ENCODE measurements around the gene CLEC5A.
"Not testable (repeated sequence)": the region's sequence is repeated elsewhere in the genome, so short reads cannot be mapped to it uniquely, and the experiment has no call there.

Gene CLEC5A

GRCh38 chr7:141946796-141947195 lies at the start of gene CLEC5A:
CLEC5A (minus strand) TSS chr7:141946974; CDS start chr7:141946292, 682 bp downstream.
- no peak for DNase-seq

- DNase-seq = no peak
These were observed 46.6 kb upstream of the CLEC5A start for GRCh38 chr7:141993354-141993753.

- DNase-seq = no peak
These were observed 45.9 kb upstream of the CLEC5A start for GRCh38 chr7:141992688-141993087.

GRCh38 chr7:141992156-141992555 lies 45.4 kb upstream of the CLEC5A start:
- DNase-seq = no peak

- DNase-seq = no peak
These were observed 44.4 kb upstream of the CLEC5A start for GRCh38 chr7:141991140-141991539.

GRCh38 chr7:141990011-141990725 lies 43.4 kb upstream of the CLEC5A start:
- no peak for DNase-seq

- DNase-seq = not testable (repeated sequence)
These were observed 41.0 kb upstream of the CLEC5A start for GRCh38 chr7:141987803-141988202.

- no peak for DNase-seq
These were observed 40.1 kb upstream of the CLEC5A start for GRCh38 chr7:141986923-141987322.

GRCh38 chr7:141985926-141986325 lies 39.2 kb upstream of the CLEC5A start:
- not testable (repeated sequence) for DNase-seq

GRCh38 chr7:141979568-141979967 lies 32.8 kb upstream of the CLEC5A start:
- no peak for DNase-seq

GRCh38 chr7:141978351-141978750 lies 31.6 kb upstream of the CLEC5A start:
- DNase-seq = no peak

- DNase-seq = no peak
These were observed 29.9 kb upstream of the CLEC5A start for GRCh38 chr7:141976524-141977245.

- peak; percentile 57 to 76 for DNase-seq
These were observed 29.2 kb upstream of the CLEC5A start for GRCh38 chr7:141975806-141976523.

GRCh38 chr7:141974831-141975230 lies 28.1 kb upstream of the CLEC5A start:
- peak; percentile 10 to 42 for DNase-seq

GRCh38 chr7:141973673-141974072 lies 26.9 kb upstream of the CLEC5A start, which contains the start of gene TAS2R38:
TAS2R38 (minus strand) TSS chr7:141973773; CDS start chr7:141973689, 84 bp downstream.
- DNase-seq = no peak

GRCh38 chr7:141960687-141961422 lies 14.1 kb upstream of the CLEC5A start:
- no peak for DNase-seq

GRCh38 chr7:141956084-141956483 lies 9.3 kb upstream of the CLEC5A start:
- DNase-seq = no peak

GRCh38 chr7:141954334-141954733 lies 7.6 kb upstream of the CLEC5A start:
- DNase-seq = no peak

- no peak for DNase-seq
These were observed 5.7 kb upstream of the CLEC5A start for GRCh38 chr7:141952461-141952860.

- DNase-seq = no peak
These were observed 4.0 kb upstream of the CLEC5A start for GRCh38 chr7:141950806-141951205.

GRCh38 chr7:141949911-141950310 lies 3.1 kb upstream of the CLEC5A start:
- DNase-seq = no peak

- no peak for DNase-seq
These were observed 2.7 kb upstream of the CLEC5A start for GRCh38 chr7:141949451-141949850.

GRCh38 chr7:141949021-141949420 lies 2.2 kb upstream of the CLEC5A start:
- DNase-seq = no peak
